ENCODE data around the gene MEF2A.
"Not testable (repeated sequence)": the region's sequence is repeated elsewhere in the genome, so short reads cannot be mapped to it uniquely, and the experiment has no call there.

Gene MEF2A

DNA sequence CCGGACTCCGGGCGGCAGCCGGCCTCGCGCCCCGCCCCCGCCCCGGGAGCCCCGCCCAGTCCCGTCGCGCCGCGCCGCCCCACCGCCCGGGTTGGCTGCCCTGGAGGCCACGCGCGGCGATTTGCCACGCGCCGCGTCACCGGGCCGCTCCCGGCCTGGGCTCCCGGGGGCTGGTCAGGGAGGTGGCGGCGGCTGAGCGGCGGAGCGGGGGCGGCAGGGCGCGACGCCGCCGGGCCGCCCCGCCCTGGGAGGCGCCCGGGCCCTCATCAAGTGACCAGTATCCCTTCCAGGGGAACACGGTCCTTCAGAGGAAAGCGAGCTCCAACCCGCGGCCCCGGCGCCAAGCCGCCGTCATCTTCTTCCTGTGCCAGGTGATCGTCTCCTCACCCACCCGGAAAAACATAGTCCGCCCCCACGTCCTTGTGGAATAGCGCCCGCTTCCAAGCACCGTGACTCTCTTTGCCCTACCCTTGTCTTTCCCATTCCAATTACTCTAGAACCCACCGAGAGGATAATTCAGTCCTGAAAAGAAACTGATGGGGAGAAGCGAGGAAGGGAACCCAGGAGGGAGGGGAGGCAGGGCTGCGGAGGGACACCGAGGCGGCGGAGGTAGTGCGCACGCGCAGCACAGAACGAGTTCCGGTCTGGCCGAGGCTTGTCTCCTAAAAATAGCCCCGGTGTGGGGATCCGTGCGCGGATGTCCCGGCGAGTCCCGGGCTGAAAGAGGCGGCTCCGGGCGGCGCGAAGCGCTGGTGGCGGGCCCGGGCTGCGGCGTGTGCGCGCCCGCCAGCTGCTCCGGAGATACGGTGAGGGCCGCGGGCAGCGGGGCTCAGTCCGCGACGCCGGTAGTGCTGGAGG, at the start of gene MEF2A:
Gene MEF2A (plus strand): TSS at position 686 of the 858 bp plus-strand sequence. CDS start 67,136 bp downstream, outside the sequence.
- peak; percentile 46 for DNase-seq

DNA sequence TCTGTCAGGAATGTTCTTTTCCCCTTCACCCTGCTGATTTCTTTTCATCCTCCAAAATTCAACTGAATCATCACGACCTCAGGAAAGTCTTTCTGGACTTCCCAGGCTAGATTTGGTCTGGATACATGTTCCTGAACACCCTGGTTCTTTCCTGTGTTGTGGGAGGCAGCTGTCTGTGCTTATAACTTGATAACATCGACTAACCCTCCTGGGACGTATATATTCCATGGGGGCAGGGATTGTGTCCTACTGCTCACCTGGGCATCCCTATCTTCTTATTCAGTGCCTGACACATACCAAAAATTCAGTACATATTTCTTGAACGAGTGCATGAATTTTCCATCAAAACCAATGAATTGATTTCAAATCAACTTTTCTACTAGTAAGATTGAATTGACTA, 47.6 kb upstream of the MEF2A start:
- DNase-seq, result no peak

DNA sequence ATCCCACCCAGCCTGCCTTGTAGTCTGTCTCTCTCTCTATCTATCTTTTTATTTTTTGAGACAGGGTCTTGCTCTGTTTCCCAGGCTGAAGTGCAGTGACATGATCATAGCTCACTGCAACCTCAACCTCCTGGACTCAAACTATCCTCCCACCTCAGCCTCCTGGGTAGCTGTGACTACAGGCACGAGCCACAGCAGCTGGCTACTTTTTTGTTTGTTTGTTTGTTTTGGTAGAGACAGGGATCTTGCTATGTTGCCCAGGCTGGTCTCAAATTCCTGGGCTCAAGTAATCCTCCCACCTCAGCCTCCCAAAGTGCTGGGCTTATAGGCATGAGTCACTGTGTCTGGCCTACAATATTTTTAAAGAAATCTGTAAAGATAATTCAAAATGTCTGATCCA, 46.4 kb upstream of the MEF2A start:
- not testable (repeated sequence) for DNase-seq

DNA sequence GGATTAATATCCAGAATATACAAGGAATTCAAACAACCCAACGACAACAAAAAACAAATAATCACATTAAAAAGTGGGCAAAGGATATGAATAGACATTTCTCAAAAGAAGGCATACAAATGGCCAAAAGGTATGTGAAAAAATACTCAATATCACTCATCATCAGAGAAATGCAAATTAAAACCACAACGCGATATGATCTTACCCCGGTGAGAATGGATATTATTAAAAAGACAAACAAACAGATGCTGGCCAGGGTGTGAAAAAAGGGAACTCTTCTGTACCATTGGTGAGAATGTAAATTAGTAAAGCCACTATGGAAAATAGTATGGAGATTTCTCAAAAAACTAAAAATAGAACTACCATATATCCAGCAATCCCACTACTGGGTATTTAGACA, 43.5 kb upstream of the MEF2A start:
- no peak for DNase-seq

DNA sequence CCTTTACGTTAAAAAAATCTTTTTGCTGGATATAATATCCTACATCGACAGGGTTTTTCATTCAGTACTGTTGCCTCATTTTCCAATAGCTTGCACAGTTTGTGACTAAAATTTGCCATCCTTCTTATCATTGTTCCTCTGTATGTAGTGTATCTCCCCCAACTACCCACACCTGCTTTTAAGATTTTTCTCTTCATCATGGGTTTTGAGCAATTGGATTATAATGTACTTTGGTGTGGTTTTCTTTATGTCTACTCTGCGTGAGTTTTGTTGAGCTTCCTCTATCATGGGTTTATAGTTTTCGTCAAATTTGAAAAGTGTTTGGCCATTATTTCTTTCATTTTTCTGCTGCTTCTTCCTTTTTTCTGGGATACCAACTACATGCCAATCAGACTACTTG, 39.6 kb upstream of the MEF2A start:
- DNase-seq, result no peak

DNA sequence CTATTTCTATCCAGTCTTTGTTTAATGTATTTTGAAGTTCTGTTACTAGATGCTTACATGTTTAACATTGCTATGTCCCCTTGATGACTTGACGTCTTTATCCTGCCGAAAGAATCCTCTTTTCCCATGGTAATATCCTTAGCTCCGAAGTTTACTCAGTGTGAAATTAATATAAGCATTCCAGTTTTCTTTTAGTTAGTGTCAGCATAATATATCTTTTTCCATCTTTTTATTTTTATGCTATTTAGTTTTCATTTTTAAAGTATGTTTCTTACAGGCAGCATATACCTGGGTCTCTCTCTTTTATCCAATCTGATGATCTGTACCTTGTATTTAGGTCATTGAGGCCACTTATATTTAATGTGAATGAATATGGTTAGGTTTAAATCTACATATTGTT, 39.1 kb upstream of the MEF2A start:
- no peak for DNase-seq

DNA sequence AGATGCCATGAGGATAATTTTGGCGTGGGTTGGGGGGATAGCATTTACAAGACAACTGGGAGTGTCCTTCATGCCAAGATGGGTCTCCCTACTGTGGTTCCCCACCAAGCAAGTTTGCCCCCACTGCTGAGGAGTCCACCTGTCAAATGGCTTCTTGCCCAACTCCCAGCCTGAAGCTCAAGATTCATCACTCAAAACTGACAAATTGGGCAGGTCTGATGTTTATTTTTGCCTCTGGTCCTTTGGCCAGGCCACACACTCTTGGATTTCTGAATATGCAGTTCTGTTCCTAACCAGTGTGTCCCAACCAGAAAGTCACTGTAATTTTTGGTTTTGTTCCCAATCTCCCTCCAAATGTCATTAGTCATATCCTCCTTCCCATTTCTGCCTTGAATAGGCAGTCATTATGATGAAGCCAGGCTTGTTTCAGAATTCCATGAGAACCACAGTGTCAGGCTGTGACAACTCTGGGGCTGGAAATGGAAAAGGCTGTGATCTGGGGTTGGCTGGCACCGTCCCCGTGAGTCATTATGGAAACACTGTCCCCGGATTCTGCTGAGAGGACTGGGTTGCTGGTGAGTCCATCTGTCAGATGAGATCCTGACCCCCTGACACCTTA, 29.3 kb upstream of the MEF2A start:
- no peak for DNase-seq

DNA sequence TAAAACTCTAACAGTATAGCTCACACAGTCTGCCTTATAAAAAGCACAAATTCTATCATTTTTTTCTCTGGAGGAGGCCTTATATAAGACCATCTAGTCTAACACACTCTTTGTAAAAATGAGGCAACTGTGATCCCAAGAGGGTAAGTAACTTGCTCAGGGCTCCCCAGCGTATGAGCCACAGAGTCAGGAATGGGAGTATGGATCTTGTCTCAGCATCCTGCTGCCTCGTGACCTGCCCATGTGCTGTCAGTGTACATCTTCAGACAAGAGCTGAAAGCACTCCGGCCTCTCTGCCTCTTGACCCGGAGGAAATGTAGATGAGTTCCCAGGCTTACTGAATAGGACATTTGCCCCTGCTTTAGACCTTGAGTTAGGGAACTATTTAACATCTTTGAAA, 28.4 kb upstream of the MEF2A start:
- DNase-seq, result no peak

DNA sequence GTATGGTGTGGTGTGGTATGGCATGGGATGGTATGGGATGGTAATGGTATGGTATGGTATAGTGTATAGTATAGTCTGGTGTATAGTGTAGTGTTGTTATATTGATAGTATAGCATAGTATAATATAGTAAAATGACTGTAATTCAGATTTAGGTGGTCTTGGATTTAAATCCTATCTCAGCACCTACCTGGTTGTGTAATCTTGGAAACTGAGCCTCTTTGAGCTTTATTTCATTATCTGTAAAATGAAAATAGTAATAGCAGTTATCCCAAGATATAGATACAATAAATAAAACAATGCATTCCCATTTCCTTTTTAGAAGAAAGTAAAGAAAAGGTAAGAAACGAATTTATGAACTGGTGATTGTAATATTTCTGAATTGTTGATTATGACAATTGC, 27.5 kb upstream of the MEF2A start:
- DNase-seq, result no peak

DNA sequence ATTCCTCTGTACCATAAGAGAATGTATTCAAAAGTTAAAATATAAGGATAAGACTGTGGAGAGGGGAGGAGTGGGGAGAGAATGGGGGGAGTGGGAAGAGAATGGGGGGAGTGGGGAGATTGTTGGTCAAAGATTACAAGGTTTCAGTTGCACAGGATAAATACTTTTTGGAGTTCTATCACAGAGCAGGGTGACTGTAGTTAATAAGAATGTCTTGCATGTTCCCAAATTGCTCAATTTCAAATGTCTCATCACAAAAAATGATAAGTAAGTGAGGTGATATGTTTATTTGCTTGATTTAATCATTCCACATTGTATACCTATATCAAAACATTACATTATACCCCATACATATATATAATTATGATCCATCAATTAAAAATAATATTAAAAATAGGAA, 23.0 kb upstream of the MEF2A start:
- no peak for DNase-seq

DNA sequence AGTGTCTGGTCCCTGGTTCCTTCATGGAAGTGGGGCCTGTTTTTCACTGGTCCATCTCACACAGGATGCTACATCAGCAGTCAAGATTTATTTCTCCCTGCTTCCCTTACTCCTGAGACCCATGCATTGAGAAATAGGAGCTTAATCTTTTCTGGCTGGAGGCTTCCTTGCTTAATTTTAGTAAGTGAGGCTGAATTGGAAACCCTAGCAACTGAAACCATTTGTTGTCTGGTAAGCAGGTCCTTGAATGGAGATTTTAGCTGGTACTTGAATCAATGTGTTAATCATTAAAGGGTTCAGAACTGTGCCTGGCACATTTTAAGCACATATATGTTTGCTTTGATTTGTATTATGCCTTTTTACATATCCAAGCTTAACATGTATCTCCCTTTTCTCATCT, 20.2 kb upstream of the MEF2A start:
- no peak for DNase-seq

DNA sequence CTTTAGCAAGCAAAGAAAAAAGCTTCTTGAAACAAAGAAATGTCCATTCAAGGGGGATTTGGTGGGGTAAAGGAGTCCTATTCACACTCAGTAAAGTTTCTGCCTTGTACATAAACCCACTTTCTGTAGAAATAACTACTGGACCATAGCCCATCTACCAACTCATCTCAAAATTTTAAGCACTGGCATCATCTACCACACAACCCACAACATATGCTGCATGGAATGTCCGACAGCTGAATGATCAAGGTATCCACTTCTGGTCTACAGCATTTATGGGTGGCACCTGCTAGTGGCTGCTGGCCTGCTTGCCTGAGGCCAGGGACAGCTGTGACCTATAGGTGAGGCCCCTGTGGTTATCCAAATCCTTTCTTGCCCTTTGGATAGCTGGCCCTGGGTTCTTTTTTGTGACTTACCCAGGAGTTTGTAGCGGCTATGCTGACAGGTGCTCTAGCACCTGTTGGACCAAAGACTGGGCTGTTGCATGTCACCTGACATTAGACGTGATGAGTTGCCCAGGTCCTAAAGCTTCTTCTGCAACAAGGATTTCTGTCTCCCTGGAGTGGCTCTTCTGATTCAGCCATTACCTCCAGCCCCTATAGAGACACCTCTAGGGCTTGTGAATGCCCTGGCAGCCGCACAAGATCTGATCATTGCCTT, 19.2 kb upstream of the MEF2A start:
- no peak for DNase-seq

DNA sequence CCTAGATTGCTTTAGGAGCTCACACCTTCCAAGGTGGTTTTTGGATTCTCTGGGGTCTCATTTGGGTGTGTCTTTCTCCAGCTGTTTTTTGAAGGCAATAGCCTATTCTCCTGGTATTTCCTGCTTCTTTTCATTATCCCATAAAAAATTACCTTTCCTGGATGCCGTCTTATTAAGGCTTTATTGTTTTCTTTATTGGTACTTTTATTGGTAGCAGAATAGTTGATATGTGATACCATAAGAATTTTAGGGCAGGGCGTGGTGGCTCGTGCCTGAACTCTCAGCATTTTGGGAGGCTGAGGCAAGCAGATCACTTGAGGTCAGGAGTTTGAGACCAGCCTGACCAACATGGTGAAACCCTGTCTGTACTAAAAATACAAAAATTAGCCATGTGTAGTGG, 18.3 kb upstream of the MEF2A start:
- no peak for DNase-seq

DNA sequence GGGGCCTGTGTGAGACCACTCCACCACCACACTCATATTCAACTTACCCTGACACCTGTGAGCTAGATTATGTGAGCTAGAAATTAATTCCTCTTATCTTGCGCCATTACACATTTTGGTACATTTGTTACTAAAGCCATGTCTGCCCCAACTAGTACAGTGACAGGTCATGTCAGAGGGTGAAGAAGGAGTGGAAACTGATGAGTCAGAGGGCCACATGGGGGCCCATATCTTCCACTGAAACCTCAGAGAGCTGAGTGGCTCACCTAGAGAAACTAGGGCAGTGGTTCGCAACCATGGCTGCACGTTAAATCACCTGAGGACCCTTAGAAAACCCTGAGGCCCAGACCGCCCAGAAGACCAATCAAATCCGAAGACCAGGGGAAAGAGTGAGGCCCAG, 15.7 kb upstream of the MEF2A start:
- DNase-seq, result no peak

DNA sequence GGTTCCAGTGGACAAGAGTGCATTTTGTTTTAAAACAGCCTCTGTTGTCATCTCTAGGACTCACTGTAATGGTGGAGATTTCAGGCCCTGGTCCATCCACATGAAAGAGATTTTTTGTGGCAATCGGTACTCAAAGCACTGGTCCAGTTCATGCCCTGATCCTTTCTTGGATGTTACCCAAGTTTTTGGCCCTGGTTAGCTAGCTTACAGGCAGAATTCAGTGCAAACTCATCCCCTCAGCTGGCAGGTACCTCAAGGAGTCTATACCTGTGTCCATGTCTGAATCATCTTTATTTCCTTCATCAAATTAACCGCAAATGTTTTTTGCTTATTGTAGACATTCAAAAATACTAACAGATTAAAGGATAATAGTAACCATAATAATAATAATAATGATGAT, 13.7 kb upstream of the MEF2A start:
- DNase-seq, result no peak

DNA sequence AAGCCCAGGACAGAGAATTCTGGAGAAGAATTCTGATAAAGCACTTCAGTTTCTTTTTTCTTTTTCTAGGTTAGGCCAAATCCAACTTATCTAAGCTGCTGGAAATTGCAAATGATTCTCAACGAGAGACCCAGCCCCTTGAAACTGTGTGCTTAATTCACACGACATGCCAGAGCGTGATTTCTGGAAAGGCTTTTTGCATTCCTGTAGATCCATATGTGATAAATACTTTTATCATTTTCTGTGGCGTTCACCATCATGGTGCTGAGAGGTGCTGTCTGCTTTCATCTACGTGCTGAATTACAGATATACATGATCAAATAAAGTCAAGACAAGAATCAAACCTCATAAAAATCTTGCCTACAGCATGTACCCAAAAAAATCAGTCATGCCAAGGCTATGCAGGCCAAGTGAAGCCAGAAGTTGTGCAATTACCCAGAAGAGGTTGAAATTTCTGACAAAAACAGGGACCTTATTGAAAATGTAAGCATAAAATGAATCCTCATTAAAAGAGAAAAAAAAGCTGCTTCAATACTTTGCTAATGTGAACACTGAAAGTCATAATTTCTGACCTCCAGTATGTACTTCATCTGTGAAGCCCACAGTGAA, 10.8 kb upstream of the MEF2A start:
- no peak for DNase-seq

DNA sequence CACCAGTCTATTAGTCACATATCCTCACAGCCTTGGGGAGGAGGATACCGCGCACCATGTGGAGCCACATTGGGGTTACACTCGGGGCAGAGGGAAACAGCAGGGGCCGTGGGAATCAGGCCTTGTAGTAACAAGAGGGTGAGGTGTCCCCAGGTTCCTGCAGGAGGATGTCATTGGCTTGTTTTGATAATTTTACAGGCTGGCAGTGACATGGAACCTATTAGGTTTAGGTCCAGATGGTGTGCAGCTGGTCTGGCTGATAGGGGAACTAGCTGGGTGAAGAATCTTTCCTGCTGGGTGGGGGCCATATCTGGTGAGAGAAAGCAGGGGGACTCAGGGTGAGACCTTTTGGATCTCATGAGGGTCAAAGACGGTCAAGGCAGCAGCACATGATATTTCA, 9.8 kb upstream of the MEF2A start:
- no peak for DNase-seq

DNA sequence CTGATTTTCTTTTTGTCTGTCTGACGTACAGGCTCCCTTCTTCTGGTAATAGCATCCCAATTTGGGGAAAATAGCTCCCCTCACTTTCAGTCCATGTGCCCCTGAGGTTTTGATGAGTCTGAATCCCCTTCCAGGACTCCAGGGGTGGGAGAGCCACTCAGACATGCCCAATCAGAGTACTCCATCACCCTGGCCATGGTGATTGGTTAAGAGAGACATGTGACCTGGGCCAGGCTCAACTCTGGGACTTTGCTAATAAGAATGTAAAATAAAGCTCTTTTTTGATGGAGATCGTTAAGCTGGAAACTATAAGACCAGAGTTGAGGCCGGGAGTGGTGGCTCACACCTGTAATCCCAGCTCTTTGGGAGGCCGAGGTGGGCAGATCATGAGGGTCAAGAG, 9.2 kb upstream of the MEF2A start:
- no peak for DNase-seq

DNA sequence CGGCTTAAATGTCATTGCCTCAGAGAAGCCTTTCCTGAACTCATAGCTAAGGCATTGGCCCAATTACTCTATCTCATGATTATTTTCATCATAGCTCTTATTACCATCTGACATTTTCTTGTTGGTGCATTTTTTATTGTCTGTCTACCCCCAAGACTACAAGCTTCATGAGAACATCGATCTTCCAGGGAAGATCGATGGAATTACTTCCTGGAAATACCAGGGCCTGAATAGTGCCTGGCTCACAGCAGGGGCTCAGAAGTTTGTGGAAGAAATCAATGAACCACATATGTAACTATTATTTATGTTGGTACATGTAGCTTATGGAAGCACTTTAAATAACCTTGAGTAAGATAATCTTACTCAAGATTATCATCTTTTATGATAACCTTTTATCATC, 7.7 kb upstream of the MEF2A start:
- no peak for DNase-seq

DNA sequence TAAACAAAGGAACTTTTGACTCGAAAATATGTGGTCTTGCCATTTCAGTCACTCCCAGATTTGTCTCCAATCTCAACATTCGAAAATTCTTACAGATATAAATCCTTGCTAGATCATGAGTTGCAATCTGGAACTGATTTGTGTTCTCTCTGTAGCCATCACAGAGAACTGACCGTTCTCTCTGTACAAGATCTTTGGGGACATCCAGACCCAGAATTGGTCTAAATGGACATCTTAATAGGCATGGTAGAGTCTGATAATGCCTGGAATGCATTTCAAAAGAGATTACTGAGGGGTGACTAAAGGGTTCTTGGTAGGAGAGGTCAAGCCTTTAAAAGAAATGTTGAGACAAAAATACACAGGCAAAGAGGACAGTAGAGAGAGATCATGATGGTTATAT, 7.2 kb upstream of the MEF2A start:
- no peak for DNase-seq

DNA sequence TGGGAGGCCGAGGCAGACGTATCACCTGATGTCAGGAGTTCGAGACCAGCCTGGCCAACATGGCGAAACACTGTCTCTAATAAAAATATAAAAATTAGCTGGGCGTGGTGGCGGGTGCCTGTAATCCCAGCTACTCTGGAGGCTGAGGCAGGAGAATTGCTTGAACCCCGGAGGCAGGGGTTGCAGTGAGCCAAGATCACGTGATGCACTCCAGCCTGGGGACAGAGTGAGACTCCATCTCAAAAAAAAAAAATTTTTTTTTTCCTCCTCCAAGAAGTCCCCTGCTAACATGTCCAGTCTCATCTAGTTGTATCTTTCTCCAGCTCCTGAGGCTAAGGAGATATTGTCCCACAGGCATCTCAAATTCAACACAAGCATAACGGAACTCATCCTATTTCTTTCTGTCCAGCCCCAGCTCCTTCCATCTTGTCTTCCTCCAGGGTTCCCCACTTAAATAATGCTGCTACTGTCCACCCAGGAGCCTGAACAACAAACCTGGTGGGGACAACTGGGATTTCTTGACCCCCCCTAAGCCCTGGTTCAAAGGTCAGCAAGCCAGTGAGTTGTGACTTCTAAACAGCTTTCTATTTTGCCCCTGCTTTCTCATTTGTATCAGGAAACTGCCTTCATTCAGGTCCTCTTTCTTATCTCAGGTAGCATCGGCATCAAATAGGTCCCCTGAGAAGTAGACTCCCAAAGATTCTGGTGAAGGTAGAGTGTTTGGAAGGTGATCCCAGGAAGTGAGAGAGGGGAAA, 4.1 kb upstream of the MEF2A start:
- DNase-seq, result no peak

DNA sequence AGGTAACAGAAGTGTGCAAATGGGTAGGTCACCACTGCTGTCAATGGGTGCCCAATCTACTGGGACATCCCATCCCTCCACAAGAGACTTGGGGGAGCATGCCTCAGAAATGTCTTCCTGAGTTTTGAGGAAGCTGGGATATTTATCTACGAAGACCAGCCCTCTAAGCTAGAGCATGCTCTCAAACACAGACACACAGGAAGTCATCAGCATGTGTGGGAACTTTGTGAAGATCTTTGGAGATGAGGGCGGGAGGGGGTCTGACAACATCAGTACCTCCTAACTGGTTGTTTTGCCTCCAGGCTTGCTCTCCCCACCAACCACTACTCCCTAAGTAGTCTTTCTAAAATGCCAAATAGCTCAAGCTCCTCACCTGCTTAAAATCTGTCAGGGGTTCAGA, 3.5 kb upstream of the MEF2A start:
- no peak for DNase-seq

All from cortex of kidney (tissue), 1 donor.